Activated CD8-positive, alpha-beta memory T cell treated with anti-CD3 and anti-CD28 coated beads, Interleukin-2, amount 50 U/mL, for 1 hour (primary cell): ENCODE measurements around the gene FBRSL1.
"Not testable (repeated sequence)": the region's sequence is repeated elsewhere in the genome, so short reads cannot be mapped to it uniquely, and the experiment has no call there.

Experiments used
- DNase-seq: peaks from one replicate; pipeline ENCODE4 v3.0.0-alpha.2; 2020; ENCODE audit errors: extremely low read depth

The FBRSL1 gene

DNA sequence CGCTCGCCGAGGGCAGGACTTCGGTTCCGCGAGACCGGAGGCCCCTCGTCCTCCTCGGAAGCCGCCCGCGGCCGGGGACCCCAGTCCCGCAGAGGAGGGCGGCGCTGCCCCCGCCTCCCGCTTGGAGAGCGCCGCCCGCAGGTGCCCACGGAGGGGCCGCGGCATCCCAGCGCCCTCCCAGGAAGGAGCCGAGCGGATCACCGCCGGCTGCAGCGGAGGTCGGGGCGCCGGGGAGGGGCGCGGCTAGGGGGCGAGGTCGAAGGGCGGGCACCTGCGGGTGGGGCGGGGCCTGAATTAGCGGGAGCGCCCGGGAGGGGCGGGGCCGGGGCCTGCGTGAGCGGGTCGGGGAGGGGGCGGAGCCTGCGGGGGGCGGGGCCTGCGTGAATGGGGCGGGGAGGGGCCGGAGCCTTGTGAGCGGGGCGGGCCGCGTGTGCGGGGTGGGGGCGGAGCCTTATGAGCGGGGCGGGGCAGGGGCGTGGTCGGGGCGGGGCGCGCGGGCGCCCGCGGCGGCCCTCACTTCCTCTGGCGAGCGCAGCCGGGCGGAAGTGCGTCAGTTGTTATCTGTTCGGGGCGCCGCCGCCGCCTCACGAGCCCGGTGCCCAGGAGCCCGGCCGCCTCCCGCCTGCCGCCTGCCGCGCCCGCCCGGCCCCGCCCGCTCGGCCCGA is at the start of gene FBRSL1:
Gene FBRSL1 (plus strand): TSS at position 550 of the 665 bp plus-strand sequence.
- peak; percentile 80 for DNase-seq

GRCh38 chr12:132440420-132440819 is 49.5 kb upstream of the FBRSL1 start:
- not testable (repeated sequence) for DNase-seq

DNA sequence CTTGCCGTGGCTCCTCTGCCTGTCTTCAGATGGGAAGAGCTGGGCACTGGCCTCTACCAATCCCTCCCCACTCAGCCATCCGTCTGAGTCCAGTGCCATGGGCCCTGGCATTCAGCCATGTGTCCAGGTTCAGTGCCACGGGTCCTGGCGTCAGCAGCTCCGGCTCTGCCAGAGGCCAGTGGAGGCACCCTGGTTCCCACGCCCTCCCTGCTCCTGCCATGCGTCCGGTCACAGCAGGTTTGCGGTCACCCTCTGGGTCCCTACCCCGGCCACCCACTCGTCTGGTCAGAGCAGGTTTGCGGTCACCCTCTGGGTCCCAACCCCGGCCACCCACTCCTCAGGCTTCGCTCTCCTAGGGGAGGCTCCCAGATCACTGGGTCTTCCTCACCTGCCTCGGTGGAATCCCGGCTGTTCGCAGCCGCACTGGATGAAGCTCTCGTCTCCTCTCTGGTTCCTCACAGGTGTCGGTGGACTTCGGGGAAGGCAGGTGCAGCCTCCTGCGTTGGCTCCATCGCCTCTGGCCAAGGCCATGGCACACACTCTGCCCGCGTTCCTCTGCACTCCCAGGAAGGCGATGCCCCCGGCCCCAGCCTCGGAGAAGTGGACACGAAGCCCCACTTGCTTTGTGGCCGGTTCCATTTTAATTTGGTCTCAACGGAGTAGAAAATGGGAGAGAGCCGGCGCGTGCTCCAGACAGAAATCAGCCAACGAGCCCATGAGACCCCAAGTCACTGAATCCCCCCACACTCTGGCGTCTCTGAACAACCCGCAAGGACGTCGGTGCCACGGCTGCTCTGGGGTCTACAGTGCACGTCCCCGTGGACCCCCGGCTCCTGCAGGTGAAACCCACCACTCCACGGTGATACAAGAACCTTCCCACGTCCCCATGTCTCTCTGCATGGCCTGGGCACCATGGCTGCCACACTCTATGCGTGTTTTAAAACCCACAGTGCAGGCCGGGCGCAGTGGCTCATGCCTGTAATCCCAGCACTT is 47.8 kb upstream of the FBRSL1 start:
- DNase-seq = no peak

DNA sequence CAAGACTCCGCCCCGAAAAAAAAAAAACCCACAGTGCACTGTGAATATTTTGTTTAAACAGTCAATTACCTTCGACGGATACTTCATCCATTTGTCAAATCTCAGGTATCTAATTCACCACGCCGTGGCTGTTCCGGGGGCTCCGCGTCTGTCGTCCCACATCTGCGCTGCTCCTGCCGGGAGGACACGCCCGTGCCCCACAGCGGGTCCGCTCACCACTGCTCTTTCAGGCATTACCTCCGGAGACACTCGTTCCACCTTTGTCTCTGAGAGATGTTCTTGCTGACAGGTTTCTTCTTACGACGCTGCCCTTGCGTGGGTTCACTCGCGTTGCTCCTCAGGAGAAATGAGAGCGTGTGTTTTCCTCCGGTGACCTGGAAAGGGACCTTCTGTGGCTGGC is 46.9 kb upstream of the FBRSL1 start:
- no peak for DNase-seq

GRCh38 chr12:132444283-132444682 is 45.7 kb upstream of the FBRSL1 start:
- DNase-seq = no peak

DNA sequence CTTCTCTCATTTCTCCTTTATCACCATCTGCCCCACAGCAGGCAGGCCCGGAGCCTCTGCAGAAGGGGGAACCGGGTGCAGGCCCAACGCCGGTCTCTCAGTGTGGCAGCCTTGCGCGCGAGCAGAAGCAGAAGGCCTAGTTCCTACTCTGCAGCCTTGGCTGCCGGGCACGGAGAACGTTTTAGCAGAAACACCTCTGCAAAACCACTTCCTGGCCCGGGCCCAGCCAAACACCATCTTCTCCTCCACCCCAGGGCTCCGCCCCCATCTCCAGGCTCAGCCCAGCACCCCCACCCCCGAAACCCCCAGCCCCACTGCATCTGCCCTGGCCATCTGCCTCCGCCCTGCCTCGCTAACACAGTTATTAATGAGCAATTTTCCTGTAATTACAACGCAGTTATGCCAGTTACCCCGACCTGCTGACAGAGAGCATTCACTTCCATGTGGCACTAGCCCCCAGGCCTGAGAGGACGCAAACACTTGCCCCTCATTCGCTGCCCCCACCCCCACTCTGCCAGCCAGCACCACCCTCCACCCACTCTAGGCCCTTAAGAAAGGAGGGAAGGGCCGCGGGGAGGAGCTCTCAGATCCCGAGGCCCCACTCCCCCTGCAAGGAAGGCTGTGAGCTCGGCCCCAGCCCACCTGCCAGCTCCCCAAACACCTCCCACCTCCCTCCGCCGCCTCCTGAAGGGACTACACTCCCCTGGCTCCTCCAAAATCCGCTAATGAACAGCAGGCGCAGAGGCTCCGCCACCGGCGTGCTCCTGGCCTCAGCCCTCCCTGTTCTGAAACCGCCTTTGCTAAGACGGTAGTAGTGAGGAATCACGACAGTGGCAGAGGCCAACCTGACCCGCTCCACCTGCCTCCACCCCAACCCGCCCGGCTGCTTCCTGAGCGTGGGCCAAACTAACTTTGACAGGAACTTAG is 44.7 kb upstream of the FBRSL1 start:
- DNase-seq = peak; percentile 32

GRCh38 chr12:132445884-132446632 is 43.9 kb upstream of the FBRSL1 start:
- DNase-seq = peak; percentile 53

GRCh38 chr12:132446633-132447326 is 43.2 kb upstream of the FBRSL1 start:
- no peak for DNase-seq

DNA sequence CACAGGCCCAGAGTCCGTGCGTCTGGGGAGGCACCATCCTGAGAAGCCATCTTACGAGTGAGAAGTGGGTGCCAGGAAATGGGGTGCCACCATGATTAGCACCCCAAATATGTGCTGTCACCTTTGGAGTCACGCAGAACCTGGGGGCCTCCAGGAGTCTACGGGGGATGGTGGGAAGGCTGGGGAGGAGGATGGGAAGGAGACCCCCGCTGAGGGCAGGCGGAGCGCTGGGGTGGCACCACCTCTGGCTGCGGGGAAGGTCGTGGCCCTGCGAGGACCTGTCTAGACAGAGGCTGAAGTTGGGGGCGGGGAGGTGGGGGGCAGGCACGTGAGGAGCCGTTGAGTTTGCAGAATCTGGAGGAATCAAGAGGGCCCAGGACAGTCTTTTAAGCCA is 42.6 kb upstream of the FBRSL1 start:
- DNase-seq = no peak

DNA sequence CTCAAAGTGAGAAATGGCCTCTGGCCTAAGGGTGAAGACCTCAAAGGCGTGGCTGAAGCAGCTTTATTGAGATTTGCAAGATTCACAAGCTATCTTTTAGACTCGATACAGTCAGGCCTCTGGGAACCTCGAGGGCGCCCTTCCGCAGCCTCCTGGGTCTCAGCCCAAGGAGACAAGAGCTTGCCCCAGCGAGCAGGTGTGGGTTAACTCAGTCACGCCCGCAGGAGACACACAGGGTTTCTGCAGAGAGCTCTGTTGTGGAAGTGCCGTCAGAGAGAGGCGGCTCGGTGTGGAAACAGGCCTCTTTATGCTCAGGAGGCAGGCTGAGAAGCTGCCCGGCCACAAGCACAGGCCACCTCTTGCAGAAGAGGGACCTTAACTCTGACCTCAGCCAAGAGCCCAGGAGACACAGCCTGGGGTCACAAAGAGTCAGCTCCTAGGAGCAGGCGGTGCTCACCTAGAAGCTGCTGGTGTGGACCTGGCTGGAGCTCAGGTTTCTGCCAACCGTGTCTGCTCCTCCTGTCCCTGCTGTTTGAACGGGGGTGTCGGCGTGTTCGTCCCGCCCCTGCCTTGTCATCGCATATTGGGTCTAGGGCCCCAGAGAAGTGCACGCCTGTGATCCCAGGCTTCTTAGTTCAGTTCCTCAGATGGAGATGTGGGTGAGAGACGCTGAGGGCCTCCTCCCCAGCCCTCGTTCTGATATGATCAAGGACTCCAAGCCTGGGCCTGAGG is 42.1 kb upstream of the FBRSL1 start:
- no peak for DNase-seq

DNA sequence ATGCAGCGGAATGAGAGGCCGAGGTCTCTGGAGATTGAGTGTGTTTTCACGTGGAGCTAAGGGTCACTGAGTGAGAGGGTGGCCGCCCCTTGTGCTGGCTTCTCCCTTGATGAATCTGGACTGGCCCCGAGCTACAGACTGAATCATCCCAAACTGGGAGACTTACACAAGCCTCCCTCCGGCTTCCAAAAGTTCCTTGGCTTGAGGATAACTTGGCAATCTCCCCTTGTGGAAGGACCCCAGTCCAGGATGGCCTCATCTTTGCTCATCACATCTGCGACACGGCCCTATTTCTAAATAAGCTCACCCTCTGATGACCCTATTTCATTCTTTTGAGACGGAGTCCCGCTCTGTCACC is 41.5 kb upstream of the FBRSL1 start:
- DNase-seq = no peak

- DNase-seq = no peak
Observed at GRCh38 chr12:132449565-132450417, 40.2 kb upstream of the FBRSL1 start.

DNA sequence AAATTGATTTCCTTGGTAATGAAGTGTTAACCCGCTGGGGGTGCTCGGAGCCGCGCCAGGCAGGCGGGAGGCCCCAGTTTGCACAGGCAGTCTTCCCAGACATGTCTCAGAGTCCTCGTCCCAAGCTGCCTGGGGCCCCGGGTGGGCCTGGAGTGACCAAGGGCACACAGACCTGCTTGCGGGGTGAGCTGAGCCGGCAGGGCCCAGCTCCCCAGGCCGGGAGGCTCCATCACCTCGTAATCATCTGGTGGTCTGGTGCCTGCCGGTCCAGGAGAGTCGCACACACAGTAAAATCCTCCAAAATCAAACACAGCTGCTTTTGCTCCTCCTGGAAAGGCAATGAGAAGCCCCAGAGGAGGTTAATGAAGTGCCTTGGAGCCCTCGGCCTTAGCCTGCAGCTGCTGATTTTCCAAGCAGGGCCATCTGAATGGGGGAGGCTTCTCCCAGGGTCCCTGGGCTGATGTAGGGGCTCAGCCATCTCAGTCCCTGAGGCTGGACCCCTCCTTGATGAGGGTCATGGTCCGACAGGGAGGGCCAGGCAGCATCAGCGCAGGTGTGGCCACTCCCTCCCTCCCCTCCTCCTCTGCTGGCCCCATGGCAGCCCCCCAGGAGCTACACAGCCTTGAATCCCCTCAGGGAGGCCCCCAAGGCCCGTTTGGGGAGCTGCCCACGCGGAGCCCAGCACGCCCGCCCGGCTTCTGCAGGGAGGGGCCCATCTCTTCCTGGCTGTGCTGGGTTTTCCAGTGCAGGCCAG is 39.4 kb upstream of the FBRSL1 start:
- DNase-seq = no peak

- no peak for DNase-seq
Observed at GRCh38 chr12:132451172-132451835, 38.6 kb upstream of the FBRSL1 start.

DNA sequence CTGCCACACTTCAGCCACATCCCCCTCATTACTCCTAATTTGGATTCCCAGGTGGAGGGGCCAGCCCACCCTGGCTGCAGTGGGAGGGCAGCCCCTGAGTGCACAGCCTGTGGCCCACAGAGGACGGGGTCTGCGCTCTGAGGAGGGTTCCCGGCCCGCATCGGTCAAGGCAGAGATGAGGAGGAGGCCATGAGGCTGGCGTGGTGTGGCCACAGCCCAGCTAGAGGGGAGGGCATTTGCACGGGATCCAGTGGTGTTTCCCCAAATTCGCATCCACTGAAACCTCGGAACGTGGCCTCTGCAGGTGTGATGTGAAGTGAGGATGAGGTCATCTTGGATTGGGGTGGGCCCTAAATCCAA is 38.1 kb upstream of the FBRSL1 start:
- DNase-seq = no peak

DNA sequence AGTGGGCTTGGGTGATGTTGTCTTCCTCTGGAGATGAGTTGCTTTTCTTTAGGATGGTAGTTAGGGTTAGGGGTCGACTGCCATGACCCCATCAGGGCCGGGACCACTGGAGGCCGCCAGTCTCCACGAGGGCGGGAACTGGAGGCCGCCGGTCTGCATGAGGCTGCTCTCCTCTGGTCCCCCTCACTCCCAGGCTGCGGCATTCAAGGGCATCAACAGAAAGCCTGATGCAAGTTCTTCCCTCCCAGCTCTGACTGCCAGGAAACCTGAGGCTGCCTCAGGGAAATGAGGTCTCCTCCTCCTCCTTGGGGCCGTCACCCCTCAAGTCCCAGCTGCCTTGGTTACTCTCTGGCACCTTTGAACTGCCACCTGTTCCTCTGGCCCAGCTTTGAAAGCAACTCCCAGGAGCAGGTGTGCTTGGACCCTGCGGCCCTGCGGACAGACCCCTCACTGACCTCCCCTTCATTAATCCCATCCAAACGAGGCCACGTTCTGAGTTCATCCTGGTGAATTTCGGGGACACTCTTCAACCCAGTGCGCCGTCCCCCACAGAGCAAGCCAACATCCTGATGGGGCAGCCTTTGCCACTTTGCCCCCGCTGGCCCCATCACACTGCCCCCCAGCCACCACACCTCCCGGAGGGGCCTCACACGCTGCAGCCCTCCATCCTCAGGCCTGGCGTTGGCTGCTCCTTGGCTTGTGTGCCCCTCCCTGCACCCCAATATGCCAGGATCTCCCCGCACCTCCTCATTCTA is 37.2 kb upstream of the FBRSL1 start:
- no peak for DNase-seq
